ENCODE measurements around the gene SEC23IP.

GRCh38 chr10:119919826-119920225, 27.3 kb downstream of the SEC23IP start:
- TF ChIP-seq CTCF (IDR thresholded peaks at IDR 0.05; ENCODE audit: insufficient read depth, low read length, poor library complexity, severe bottlenecking) (no peak), EZH2phosphoT487 (conservative IDR thresholded peaks at IDR 0.05; ENCODE audit: low read length) (no peak)

Data from SU-DHL-6 (cell line).